MM.1S (cell line): ENCODE results near the gene UTP18.

Source experiments
- DNase-seq: peaks from one replicate; pipeline ENCODE4 v3.0.0-alpha.2; 2015
- H2AFZ ChIP-seq: fragments of 300-600 bp; sonication (generic); 2 replicates; pipeline ENCODE4 v1.6.0; 2016; ENCODE audit warnings: antibody characterized with exemption, low read length
- H3F3A ChIP-seq: fragments of 300-600 bp; sonication (generic); 2 replicates; pipeline ENCODE4 v1.6.1; 2016; ENCODE audit warnings: mild to moderate bottlenecking, antibody characterized with exemption, low read length, moderate library complexity, mixed read lengths; ENCODE audit not compliant: insufficient read depth
- H3K27ac ChIP-seq: fragments of 300-600 bp; sonication (generic); 2 replicates; pipeline ENCODE4 v1.5.1; 2016; ENCODE audit warnings: mild to moderate bottlenecking, low read length
- H3K27me3 ChIP-seq: fragments of 300-600 bp; sonication (generic); replicated peaks from 2 replicates; pipeline ENCODE4 v1.6.0; 2016; ENCODE audit warnings: low read length; ENCODE audit not compliant: insufficient read depth
- H3K36me3 ChIP-seq: fragments of 300-600 bp; sonication (generic); replicated peaks from 2 replicates; pipeline ENCODE4 v1.6.1; 2016; ENCODE audit warnings: mild to moderate bottlenecking, low read length, mixed read lengths; ENCODE audit not compliant: insufficient read depth
- H3K4me1 ChIP-seq: fragments of 300-600 bp; sonication (generic); 2 replicates; pipeline ENCODE4 v1.6.1; 2016; ENCODE audit warnings: low read length, mixed read lengths
- H3K4me2 ChIP-seq: fragments of 300-600 bp; sonication (generic); 2 replicates; pipeline ENCODE4 v1.6.0; 2016; ENCODE audit warnings: low read depth, low read length
- H3K4me3 ChIP-seq: fragments of 300-600 bp; sonication (generic); 2 replicates; pipeline ENCODE4 v1.5.1; 2016; ENCODE audit warnings: low read length, mixed read lengths
- H3K79me2 ChIP-seq: fragments of 300-600 bp; sonication (generic); 2 replicates; pipeline ENCODE4 v1.6.1; 2016; ENCODE audit warnings: mixed run types, low read length, mixed read lengths
- H3K9ac ChIP-seq: fragments of 300-600 bp; sonication (generic); 2 replicates; pipeline ENCODE4 v1.6.1; 2016; ENCODE audit warnings: low read length, mixed read lengths
- H3K9me2 ChIP-seq: fragments of 300-600 bp; sonication (generic); replicated peaks from 2 replicates; pipeline ENCODE4 v1.6.1; 2016; ENCODE audit warnings: mild to moderate bottlenecking, low read length, mixed read lengths; ENCODE audit not compliant: insufficient read depth
- H3K9me3 ChIP-seq: fragments of 300-600 bp; sonication (generic); replicated peaks from 2 replicates; pipeline ENCODE4 v1.6.1; 2016; ENCODE audit warnings: mild to moderate bottlenecking, low read length, mixed read lengths; ENCODE audit not compliant: insufficient read depth
- H4K20me1 ChIP-seq: fragments of 300-600 bp; sonication (generic); 2 replicates; pipeline ENCODE4 v1.6.1; 2016; ENCODE audit warnings: mild to moderate bottlenecking, low read length, moderate library complexity, mixed read lengths; ENCODE audit not compliant: insufficient read depth
- CTCF ChIP-seq: fragments of 300-600 bp; sonication (generic); IDR thresholded peaks from 2 replicates; pipeline ENCODE4 v1.5.1; 2016; ENCODE audit warnings: antibody characterized with exemption, low read length, mixed read lengths
- EZH2 ChIP-seq: fragments of 300-600 bp; sonication (generic); optimal IDR thresholded peaks from 2 replicates; pipeline ENCODE3; 2017; ENCODE audit warnings: low read depth, mild to moderate bottlenecking, antibody characterized with exemption, low read length, mixed read lengths
- EZH2phosphoT487 ChIP-seq: fragments of 300-600 bp; sonication (generic); IDR thresholded peaks from 2 replicates; pipeline ENCODE4 v1.6.1; 2018; ENCODE audit warnings: antibody characterized with exemption, low read length

Gene UTP18

GRCh38 chr17:51335883-51336822, 75.8 kb downstream of the UTP18 start:
- H3K4me2 ChIP-seq: no peak overlapping the region
- no peak for DNase-seq
- H3K27me3 ChIP-seq: no peaks in the 10 kb centered on the region
- H3K36me3 ChIP-seq: no peaks in the 10 kb centered on the region
- H4K20me1 ChIP-seq: no peaks in the 10 kb centered on the region
- H2AFZ ChIP-seq: no peak overlapping the region
- H3K79me2 ChIP-seq: no peaks in the 10 kb centered on the region
- TF ChIP-seq CTCF (no peak), EZH2phosphoT487 (no peak), EZH2 (no peak)
- H3K27ac ChIP-seq: no peak overlapping the region
- no peak overlapping the region for H3K9ac ChIP-seq
- H3K4me1 ChIP-seq: no peaks in the 10 kb centered on the region
- H3F3A ChIP-seq: no peaks in the 10 kb centered on the region
- no peaks in the 10 kb centered on the region for H3K9me3 ChIP-seq
- no peak overlapping the region for H3K4me3 ChIP-seq
- no peaks in the 10 kb centered on the region for H3K9me2 ChIP-seq

- Histone ChIP-seq H3K27ac (no peak overlapping the region), H2AFZ (no peak overlapping the region), H3K79me2 (no peaks in the 10 kb centered on the region), H3K4me1 (no peaks in the 10 kb centered on the region), H3K36me3 (no peaks in the 10 kb centered on the region), H3K9me2 (no peaks in the 10 kb centered on the region), H3K4me3 (no peak overlapping the region), H3K9me3 (no peaks in the 10 kb centered on the region), H3K4me2 (no peak overlapping the region), H3F3A (no peaks in the 10 kb centered on the region), H3K9ac (no peak overlapping the region), H4K20me1 (no peaks in the 10 kb centered on the region), H3K27me3 (no peaks in the 10 kb centered on the region)
- no peak for DNase-seq
- TF ChIP-seq EZH2: no peak
- no peak for TF ChIP-seq CTCF
- no peak for TF ChIP-seq EZH2phosphoT487
Measured at GRCh38 chr17:51341457-51341856, 81.1 kb downstream of the UTP18 start.

- H2AFZ ChIP-seq: no peak overlapping the region
- no peaks in the 10 kb centered on the region for H3F3A ChIP-seq
- no peak overlapping the region for H3K27ac ChIP-seq
- H3K9me2 ChIP-seq: no peaks in the 10 kb centered on the region
- TF ChIP-seq EZH2: no peak
- TF ChIP-seq CTCF: no peak
- TF ChIP-seq EZH2phosphoT487: no peak
- H4K20me1 ChIP-seq: no peaks in the 10 kb centered on the region
- DNase-seq: no peak
- no peaks in the 10 kb centered on the region for H3K79me2 ChIP-seq
- H3K9me3 ChIP-seq: no peaks in the 10 kb centered on the region
- H3K4me1 ChIP-seq: no peaks in the 10 kb centered on the region
- no peaks in the 10 kb centered on the region for H3K36me3 ChIP-seq
- H3K27me3 ChIP-seq: no peaks in the 10 kb centered on the region
- no peak overlapping the region for H3K9ac ChIP-seq
- no peak overlapping the region for H3K4me2 ChIP-seq
- H3K4me3 ChIP-seq: no peak overlapping the region
Measured at GRCh38 chr17:51342257-51342656, 81.9 kb downstream of the UTP18 start.
